ENCODE measurements around the gene ZDHHC14. TPM values are rescaled to one million over a fixed set of nuclear protein-coding genes. Genes with fewer than 3 reads are reported as not detected.

Gene ZDHHC14
- total RNA-seq, 1 experiment from 2014 or later = 1.7 TPM

GRCh38 chr6:157381631-157382621 lies 936 bp downstream of the ZDHHC14 start:
- no peak overlapping the region for H3K9ac ChIP-seq (ENCODE audit: extremely low read depth, insufficient read length, low read length)
- peaks cover 12 to 14% of the 10 kb centered on the region in 2 experiments for H3K4me1 Mint-ChIP-seq

More at GRCh38 chr6:157381631-157382621, 936 bp downstream of the ZDHHC14 start:
- Histone ChIP-seq H2BK12ac (ENCODE audit: insufficient read length, low read depth, low read length) (no peak overlapping the region), H3K9me3 (ENCODE audit: control insufficient read depth, low read depth, low read length) (no peaks in the 10 kb centered on the region), H3K14ac (ENCODE audit: insufficient read depth, low read length) (no peak overlapping the region; the same call in 1 of the 2 replicates), H3K23me2 (ENCODE audit: insufficient read length, low read depth, low read length, poor library complexity, severe bottlenecking) (peaks cover 7% of the 10 kb centered on the region), H4K20me1 (ENCODE audit: control insufficient read depth, insufficient read depth, insufficient read length) (no peaks in the 10 kb centered on the region), H2BK5ac (ENCODE audit: insufficient read length, low read length) (no peak overlapping the region), H3K4me2 (ENCODE audit: insufficient read depth, insufficient read length, low read length) (peak overlapping the region; percentile 50), H3K4me1 (ENCODE audit: insufficient read depth, low read length) (peaks cover 2% of the 10 kb centered on the region; the same call in 1 of the 2 replicates), H3K56ac (ENCODE audit: insufficient read length, low read depth, low read length) (no peak overlapping the region), H2BK120ac (ENCODE audit: low read depth, low read length, poor library complexity, severe bottlenecking) (no peak overlapping the region), H4K5ac (ENCODE audit: insufficient read length, low read depth, low read length) (no peak overlapping the region), H3K27ac (ENCODE audit: insufficient read length, low read depth, low read length) (no peak overlapping the region), H2AFZ (ENCODE audit: low read length) (no peak overlapping the region), H2AK5ac (ENCODE audit: insufficient read length, low read length) (no peak overlapping the region), H3K79me2 (ENCODE audit: insufficient read depth, low read length) (no peaks in the 10 kb centered on the region), H4K91ac (ENCODE audit: insufficient read length, low read depth, low read length) (no peak overlapping the region), H3K23ac (ENCODE audit: insufficient read length, low read depth, low read length) (no peak overlapping the region), H3K18ac (ENCODE audit: insufficient read length, low read depth, low read length) (no peak overlapping the region), H2BK20ac (ENCODE audit: low read depth, low read length, poor library complexity, severe bottlenecking) (no peak overlapping the region), H2BK15ac (ENCODE audit: low read depth, low read length) (no peak overlapping the region), H3K79me1 (ENCODE audit: insufficient read depth, low read depth, low read length, poor library complexity, severe bottlenecking) (no peaks in the 10 kb centered on the region), H3K4ac (ENCODE audit: low read depth, low read length) (no peak overlapping the region), H3K27me3 (ENCODE audit: insufficient read depth, low read length) (peaks cover 7% of the 10 kb centered on the region; the same call in 1 of the 2 replicates), H4K8ac (replicated peaks; ENCODE audit: insufficient read length, low read depth, low read length) (no peak overlapping the region), H3T11ph (ENCODE audit: low read length) (no peak overlapping the region)
- whole genome bisulfite sequencing (ENCODE audit: extremely low coverage, insufficient read length, low lambda C conversion rate) = no CpG with 5 or more reads among the region's 96 CpGs
- H3K27ac Mint-ChIP-seq = no peak overlapping the region; a peak in 1 of 7 replicates
- TF ChIP-seq CTCF (conservative IDR thresholded peaks at IDR 0.05) = no peak
- DNase-seq = peak; percentile 49
- no peaks in the 10 kb centered on the region for H3K9me3 Mint-ChIP-seq
- H3K4me3 Mint-ChIP-seq = peak overlapping the region; percentile 75 to 89
- peaks cover 40% of the 10 kb centered on the region for H3K27me3 Mint-ChIP-seq (ENCODE audit: low read depth)
- H3K36me3 Mint-ChIP-seq (ENCODE audit: insufficient read depth in 1 of 3, low read depth in 3 of 3) = no peaks in the 10 kb centered on the region; a peak in 1 of 7 replicates

Measured in H9 (cell line).